WTC11 (cell line): ENCODE data around the gene GNL1.

Experiments used
- FOXJ3 ChIP-seq: sonication (generic); formaldehyde crosslinking; IDR thresholded peaks from 2 replicates; pipeline ENCODE4 v1.9.0; 2021; ENCODE audit warnings: missing genetic modification reagents, mild to moderate bottlenecking, borderline replicate concordance
- FOXK1 ChIP-seq: sonication (generic); formaldehyde crosslinking; IDR thresholded peaks from 2 replicates; pipeline ENCODE4 v1.8.0; 2022; ENCODE audit warnings: mild to moderate bottlenecking, moderate library complexity, missing genetic modification reagents
- FOXP1 ChIP-seq: sonication (generic); formaldehyde crosslinking; IDR thresholded peaks from 2 replicates; pipeline ENCODE4 v1.8.0; 2022; ENCODE audit warnings: missing genetic modification reagents, mild to moderate bottlenecking, moderate library complexity, borderline replicate concordance
- IRF2 ChIP-seq: sonication (generic); formaldehyde crosslinking; IDR thresholded peaks from 2 replicates; pipeline ENCODE4 v1.8.0; 2022; ENCODE audit warnings: low read depth, missing genetic modification reagents, borderline replicate concordance
- NR1H2 ChIP-seq: sonication (generic); formaldehyde crosslinking; IDR thresholded peaks from 2 replicates; pipeline ENCODE4 v1.9.0; 2021; ENCODE audit warnings: mild to moderate bottlenecking, moderate library complexity, missing genetic modification reagents
- RELA ChIP-seq: sonication (generic); formaldehyde crosslinking; IDR thresholded peaks from 2 replicates; pipeline ENCODE4 v1.8.1; 2022; ENCODE audit warnings: missing genetic modification reagents, mild to moderate bottlenecking, borderline replicate concordance
- SP1 ChIP-seq: sonication (generic); formaldehyde crosslinking; conservative IDR thresholded peaks from 2 replicates; pipeline ENCODE4 v1.8.1; 2022; ENCODE audit warnings: missing genetic modification reagents
- ZNF416 ChIP-seq: fragments of 250-450 bp; sonication (Bioruptor Pico); IDR thresholded peaks from 2 replicates; pipeline ENCODE4 v1.9.0; 2021; ENCODE audit warnings: mild to moderate bottlenecking, inconsistent platforms
- ZNF423 ChIP-seq: fragments of 250-450 bp; sonication (Bioruptor Pico); IDR thresholded peaks from 2 replicates; pipeline ENCODE4 v2.1.2; 2022; ENCODE audit warnings: mild to moderate bottlenecking, moderate library complexity
- TF ChIP-seq, protein P1 (sequence below): fragments of 200-600 bp; IDR thresholded peaks from 2 replicates; pipeline ENCODE4 v1.8.0; 2022; ENCODE audit warnings: antibody characterized with exemption
- TF ChIP-seq, protein P2 (sequence below): sonication (generic); formaldehyde crosslinking; IDR thresholded peaks from 2 replicates; pipeline ENCODE4 v1.8.1; 2022; ENCODE audit warnings: mild to moderate bottlenecking, moderate library complexity, missing genetic modification reagents
- TF ChIP-seq, protein P3 (sequence below): sonication (generic); formaldehyde crosslinking; IDR thresholded peaks from 2 replicates; pipeline ENCODE4 v1.8.0; 2022; ENCODE audit warnings: missing genetic modification reagents
- TF ChIP-seq, protein P4 (sequence below): sonication (generic); formaldehyde crosslinking; IDR thresholded peaks from 2 replicates; pipeline ENCODE4 v1.8.1; 2023; ENCODE audit warnings: mild to moderate bottlenecking, missing genetic modification reagents, borderline replicate concordance
- TF ChIP-seq, protein P5 (sequence below): sonication (generic); formaldehyde crosslinking; IDR thresholded peaks from 2 replicates; pipeline ENCODE4 v1.8.1; 2022; ENCODE audit warnings: missing genetic modification reagents, borderline replicate concordance

DNA sequence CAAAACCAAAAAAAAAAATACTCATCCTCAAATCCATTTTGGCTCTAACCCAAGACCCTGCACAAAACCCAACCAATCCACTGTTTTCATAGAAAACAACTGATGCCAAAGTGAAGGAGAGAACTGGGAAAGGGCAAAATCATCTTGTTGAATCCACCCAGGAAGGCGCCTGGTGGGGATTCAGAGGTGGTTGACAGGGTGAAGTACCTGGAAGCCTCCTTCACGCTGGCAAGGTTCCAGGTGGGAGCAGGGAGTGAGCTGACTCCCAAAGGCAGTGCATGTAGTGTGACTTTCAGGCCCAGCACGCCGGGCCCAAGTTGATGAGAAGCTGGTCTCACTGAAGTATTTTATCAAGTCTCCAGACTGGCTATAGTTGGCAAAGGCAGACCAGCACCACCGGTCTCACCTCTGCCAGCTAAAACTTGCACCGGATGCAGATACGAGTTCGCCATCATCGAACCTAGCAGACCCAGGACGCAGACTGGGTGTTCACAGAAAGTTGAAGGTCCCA is 44.2 kb upstream of the GNL1 start:
- TF ChIP-seq, protein P1, sequence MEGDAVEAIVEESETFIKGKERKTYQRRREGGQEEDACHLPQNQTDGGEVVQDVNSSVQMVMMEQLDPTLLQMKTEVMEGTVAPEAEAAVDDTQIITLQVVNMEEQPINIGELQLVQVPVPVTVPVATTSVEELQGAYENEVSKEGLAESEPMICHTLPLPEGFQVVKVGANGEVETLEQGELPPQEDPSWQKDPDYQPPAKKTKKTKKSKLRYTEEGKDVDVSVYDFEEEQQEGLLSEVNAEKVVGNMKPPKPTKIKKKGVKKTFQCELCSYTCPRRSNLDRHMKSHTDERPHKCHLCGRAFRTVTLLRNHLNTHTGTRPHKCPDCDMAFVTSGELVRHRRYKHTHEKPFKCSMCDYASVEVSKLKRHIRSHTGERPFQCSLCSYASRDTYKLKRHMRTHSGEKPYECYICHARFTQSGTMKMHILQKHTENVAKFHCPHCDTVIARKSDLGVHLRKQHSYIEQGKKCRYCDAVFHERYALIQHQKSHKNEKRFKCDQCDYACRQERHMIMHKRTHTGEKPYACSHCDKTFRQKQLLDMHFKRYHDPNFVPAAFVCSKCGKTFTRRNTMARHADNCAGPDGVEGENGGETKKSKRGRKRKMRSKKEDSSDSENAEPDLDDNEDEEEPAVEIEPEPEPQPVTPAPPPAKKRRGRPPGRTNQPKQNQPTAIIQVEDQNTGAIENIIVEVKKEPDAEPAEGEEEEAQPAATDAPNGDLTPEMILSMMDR, result no peak
- TF ChIP-seq ZNF416 (no peak), IRF2 (CRISPR knock-in tag) (no peak), SP1 (CRISPR knock-in tag) (no peak), FOXP1 (CRISPR knock-in tag) (no peak), FOXK1 (CRISPR knock-in tag) (no peak), FOXJ3 (CRISPR knock-in tag) (no peak), RELA (CRISPR knock-in tag) (no peak), ZNF423 (no peak), NR1H2 (CRISPR knock-in tag) (no peak)
- TF ChIP-seq, protein P2, sequence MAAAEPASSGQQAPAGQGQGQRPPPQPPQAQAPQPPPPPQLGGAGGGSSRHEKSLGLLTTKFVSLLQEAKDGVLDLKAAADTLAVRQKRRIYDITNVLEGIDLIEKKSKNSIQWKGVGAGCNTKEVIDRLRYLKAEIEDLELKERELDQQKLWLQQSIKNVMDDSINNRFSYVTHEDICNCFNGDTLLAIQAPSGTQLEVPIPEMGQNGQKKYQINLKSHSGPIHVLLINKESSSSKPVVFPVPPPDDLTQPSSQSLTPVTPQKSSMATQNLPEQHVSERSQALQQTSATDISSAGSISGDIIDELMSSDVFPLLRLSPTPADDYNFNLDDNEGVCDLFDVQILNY (CRISPR knock-in tag), result no peak
- TF ChIP-seq, protein P3, sequence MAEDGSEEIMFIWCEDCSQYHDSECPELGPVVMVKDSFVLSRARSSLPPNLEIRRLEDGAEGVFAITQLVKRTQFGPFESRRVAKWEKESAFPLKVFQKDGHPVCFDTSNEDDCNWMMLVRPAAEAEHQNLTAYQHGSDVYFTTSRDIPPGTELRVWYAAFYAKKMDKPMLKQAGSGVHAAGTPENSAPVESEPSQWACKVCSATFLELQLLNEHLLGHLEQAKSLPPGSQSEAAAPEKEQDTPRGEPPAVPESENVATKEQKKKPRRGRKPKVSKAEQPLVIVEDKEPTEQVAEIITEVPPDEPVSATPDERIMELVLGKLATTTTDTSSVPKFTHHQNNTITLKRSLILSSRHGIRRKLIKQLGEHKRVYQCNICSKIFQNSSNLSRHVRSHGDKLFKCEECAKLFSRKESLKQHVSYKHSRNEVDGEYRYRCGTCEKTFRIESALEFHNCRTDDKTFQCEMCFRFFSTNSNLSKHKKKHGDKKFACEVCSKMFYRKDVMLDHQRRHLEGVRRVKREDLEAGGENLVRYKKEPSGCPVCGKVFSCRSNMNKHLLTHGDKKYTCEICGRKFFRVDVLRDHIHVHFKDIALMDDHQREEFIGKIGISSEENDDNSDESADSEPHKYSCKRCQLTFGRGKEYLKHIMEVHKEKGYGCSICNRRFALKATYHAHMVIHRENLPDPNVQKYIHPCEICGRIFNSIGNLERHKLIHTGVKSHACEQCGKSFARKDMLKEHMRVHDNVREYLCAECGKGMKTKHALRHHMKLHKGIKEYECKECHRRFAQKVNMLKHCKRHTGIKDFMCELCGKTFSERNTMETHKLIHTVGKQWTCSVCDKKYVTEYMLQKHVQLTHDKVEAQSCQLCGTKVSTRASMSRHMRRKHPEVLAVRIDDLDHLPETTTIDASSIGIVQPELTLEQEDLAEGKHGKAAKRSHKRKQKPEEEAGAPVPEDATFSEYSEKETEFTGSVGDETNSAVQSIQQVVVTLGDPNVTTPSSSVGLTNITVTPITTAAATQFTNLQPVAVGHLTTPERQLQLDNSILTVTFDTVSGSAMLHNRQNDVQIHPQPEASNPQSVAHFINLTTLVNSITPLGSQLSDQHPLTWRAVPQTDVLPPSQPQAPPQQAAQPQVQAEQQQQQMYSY (CRISPR knock-in tag), result no peak
- TF ChIP-seq, protein P4, sequence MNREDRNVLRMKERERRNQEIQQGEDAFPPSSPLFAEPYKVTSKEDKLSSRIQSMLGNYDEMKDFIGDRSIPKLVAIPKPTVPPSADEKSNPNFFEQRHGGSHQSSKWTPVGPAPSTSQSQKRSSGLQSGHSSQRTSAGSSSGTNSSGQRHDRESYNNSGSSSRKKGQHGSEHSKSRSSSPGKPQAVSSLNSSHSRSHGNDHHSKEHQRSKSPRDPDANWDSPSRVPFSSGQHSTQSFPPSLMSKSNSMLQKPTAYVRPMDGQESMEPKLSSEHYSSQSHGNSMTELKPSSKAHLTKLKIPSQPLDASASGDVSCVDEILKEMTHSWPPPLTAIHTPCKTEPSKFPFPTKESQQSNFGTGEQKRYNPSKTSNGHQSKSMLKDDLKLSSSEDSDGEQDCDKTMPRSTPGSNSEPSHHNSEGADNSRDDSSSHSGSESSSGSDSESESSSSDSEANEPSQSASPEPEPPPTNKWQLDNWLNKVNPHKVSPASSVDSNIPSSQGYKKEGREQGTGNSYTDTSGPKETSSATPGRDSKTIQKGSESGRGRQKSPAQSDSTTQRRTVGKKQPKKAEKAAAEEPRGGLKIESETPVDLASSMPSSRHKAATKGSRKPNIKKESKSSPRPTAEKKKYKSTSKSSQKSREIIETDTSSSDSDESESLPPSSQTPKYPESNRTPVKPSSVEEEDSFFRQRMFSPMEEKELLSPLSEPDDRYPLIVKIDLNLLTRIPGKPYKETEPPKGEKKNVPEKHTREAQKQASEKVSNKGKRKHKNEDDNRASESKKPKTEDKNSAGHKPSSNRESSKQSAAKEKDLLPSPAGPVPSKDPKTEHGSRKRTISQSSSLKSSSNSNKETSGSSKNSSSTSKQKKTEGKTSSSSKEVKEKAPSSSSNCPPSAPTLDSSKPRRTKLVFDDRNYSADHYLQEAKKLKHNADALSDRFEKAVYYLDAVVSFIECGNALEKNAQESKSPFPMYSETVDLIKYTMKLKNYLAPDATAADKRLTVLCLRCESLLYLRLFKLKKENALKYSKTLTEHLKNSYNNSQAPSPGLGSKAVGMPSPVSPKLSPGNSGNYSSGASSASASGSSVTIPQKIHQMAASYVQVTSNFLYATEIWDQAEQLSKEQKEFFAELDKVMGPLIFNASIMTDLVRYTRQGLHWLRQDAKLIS (CRISPR knock-in tag), result no peak
- TF ChIP-seq, protein P5, sequence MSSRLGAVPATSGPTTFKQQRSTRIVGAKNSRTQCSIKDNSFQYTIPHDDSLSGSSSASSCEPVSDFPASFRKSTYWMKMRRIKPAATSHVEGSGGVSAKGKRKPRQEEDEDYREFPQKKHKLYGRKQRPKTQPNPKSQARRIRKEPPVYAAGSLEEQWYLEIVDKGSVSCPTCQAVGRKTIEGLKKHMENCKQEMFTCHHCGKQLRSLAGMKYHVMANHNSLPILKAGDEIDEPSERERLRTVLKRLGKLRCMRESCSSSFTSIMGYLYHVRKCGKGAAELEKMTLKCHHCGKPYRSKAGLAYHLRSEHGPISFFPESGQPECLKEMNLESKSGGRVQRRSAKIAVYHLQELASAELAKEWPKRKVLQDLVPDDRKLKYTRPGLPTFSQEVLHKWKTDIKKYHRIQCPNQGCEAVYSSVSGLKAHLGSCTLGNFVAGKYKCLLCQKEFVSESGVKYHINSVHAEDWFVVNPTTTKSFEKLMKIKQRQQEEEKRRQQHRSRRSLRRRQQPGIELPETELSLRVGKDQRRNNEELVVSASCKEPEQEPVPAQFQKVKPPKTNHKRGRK (CRISPR knock-in tag), result no peak
